ENCODE measurements around the gene CSPG4. TPM values are rescaled to one million over a fixed set of nuclear protein-coding genes. Genes with fewer than 3 reads are reported as not detected.
"Not testable (repeated sequence)": the region's sequence is repeated elsewhere in the genome, so short reads cannot be mapped to it uniquely, and the experiment has no call there.

CSPG4 gene
- total and polyA plus RNA-seq, 2 donors (not counting 1 experiment from before 2014, with no cell fraction given), result 0.03 to 0.15 TPM

- H3K27me3 ChIP-seq (replicated peaks in 1 of 4; ENCODE audit: control extremely low read depth in 1 of 4, control insufficient read depth in 3 of 4, insufficient read depth in 4 of 4, low read length in 3 of 4), result peaks cover 0 to 20% (median 9%) of the 10 kb centered on the region in 4 experiments
- DNase-seq; intact Hi-C loops (cut with micrococcal nuclease); H3K27ac Mint-ChIP-seq; H3K4me1 Mint-ChIP-seq; CTCF ChIA-PET; H3K79me2 ChIP-seq (ENCODE audit: control insufficient read depth, insufficient read depth, low read length); ATAC-seq (ENCODE audit: low read depth); H3K4me1 ChIP-seq (ENCODE audit: control insufficient read depth in 2 of 2, insufficient read depth in 2 of 2, low read length in 2 of 2); H3K4me3 ChIP-seq (ENCODE audit: control extremely low read depth in 1 of 5, extremely low read depth in 1 of 5, insufficient read depth in 1 of 5, low read depth in 2 of 5, low read length in 4 of 5); H3K4me3 Mint-ChIP-seq; H3K4me2 ChIP-seq (replicated peaks; ENCODE audit: low read depth, low read length, poor library complexity, severe bottlenecking); H2AFZ ChIP-seq (ENCODE audit: insufficient read depth, low read depth, low read length, poor library complexity, severe bottlenecking); H4K20me1 ChIP-seq (ENCODE audit: control insufficient read depth, insufficient read depth, low read length, poor library complexity, severe bottlenecking); H3K9ac ChIP-seq (ENCODE audit: low read length); POLR2A ChIA-PET; H3K36me3 ChIP-seq (replicated peaks in 1 of 2; ENCODE audit: control extremely low read depth in 1 of 2, control insufficient read depth in 1 of 2, extremely low read depth in 1 of 2, insufficient read depth in 2 of 2, low read length in 1 of 2); H3K9me3 Mint-ChIP-seq (ENCODE audit: insufficient read depth); H3K9me3 ChIP-seq (ENCODE audit: control extremely low read depth in 1 of 3, control insufficient read depth in 2 of 3, insufficient read depth in 1 of 3, low read length in 2 of 3); H3K27ac ChIP-seq (ENCODE audit: low read length in 2 of 2): not testable (repeated sequence)
- peaks cover 22% of the 10 kb centered on the region for H3K27me3 Mint-ChIP-seq
- WGBS (ENCODE audit: insufficient coverage), result 96% methylated on average over 7 of the region's 10 CpGs
Observed at GRCh38 chr15:75715312-75715832, 2.7 kb upstream of the CSPG4 start.

- TF ChIP-seq CTCF (IDR thresholded peaks at IDR 0.05) (no peak), EZH2 (IDR thresholded peaks at IDR 0.05; ENCODE audit: borderline replicate concordance, insufficient read depth, low read depth, low read length, poor library complexity, severe bottlenecking) (no peak)
- H3K36me3 ChIP-seq (replicated peaks in 1 of 2; ENCODE audit: control extremely low read depth in 1 of 2, control insufficient read depth in 1 of 2, extremely low read depth in 1 of 2, insufficient read depth in 2 of 2, low read length in 1 of 2), result no peaks in the 10 kb centered on the region
Observed at GRCh38 chr15:75714195-75714594, 1.5 kb upstream of the CSPG4 start.

More at GRCh38 chr15:75714195-75714594, 1.5 kb upstream of the CSPG4 start:
- peaks cover 5 to 6% of the 10 kb centered on the region in 2 donors for H3K4me1 ChIP-seq (ENCODE audit: control insufficient read depth in 2 of 2, insufficient read depth in 2 of 2, low read length in 2 of 2)
- Mint-ChIP-seq H3K9me3 (ENCODE audit: insufficient read depth) (no peaks in the 10 kb centered on the region), H3K27ac (no peak overlapping the region), H3K4me3 (no peak overlapping the region), H3K4me1 (no peaks in the 10 kb centered on the region), H3K27me3 (peaks cover 20% of the 10 kb centered on the region)
- no peaks in the 10 kb centered on the region for H3K79me2 ChIP-seq (ENCODE audit: control insufficient read depth, insufficient read depth, low read length)
- H3K27ac ChIP-seq (ENCODE audit: low read length in 2 of 2), result no peak overlapping the region
- H3K27me3 ChIP-seq (replicated peaks in 1 of 4; ENCODE audit: control extremely low read depth in 1 of 4, control insufficient read depth in 3 of 4, insufficient read depth in 4 of 4, low read length in 3 of 4), result peaks cover 0 to 20% (median 9%) of the 10 kb centered on the region in 4 experiments
- no peak overlapping the region for H3K4me3 ChIP-seq (ENCODE audit: control extremely low read depth in 1 of 5, extremely low read depth in 1 of 5, insufficient read depth in 1 of 5, low read depth in 2 of 5, low read length in 4 of 5)
- no CpG with 5 or more reads among the region's 3 CpGs for WGBS (ENCODE audit: insufficient coverage)
- no peak overlapping the region for H3K4me2 ChIP-seq (replicated peaks; ENCODE audit: low read depth, low read length, poor library complexity, severe bottlenecking)
- POLR2A ChIA-PET, result no interaction called here
- no peak for DNase-seq
- no peaks in the 10 kb centered on the region for H4K20me1 ChIP-seq (ENCODE audit: control insufficient read depth, insufficient read depth, low read length, poor library complexity, severe bottlenecking)
- H3K9ac ChIP-seq (ENCODE audit: low read length), result no peak overlapping the region
- no peaks in the 10 kb centered on the region for H3K9me3 ChIP-seq (ENCODE audit: control extremely low read depth in 1 of 3, control insufficient read depth in 2 of 3, insufficient read depth in 1 of 3, low read length in 2 of 3)
- CTCF ChIA-PET, result interaction anchor here (0.8 to 1.4 kb wide), 4 partner anchors 14 to 425 kb away, joined by 3 to 4 read pairs (median 4); no protein-coding TSS in a partner anchor
- intact Hi-C loops (cut with micrococcal nuclease), result no loop called here
- ATAC-seq (ENCODE audit: low read depth), result no peak
- no peak overlapping the region for H2AFZ ChIP-seq (ENCODE audit: insufficient read depth, low read depth, low read length, poor library complexity, severe bottlenecking)
